WTC11 (cell line): ENCODE measurements around the gene RGS7.

Source experiments
- ZNF317 ChIP-seq: sonication (generic); formaldehyde crosslinking; IDR thresholded peaks from 2 replicates; pipeline ENCODE4 v1.8.1; 2023; ENCODE audit warnings: low read depth, mild to moderate bottlenecking, moderate library complexity, missing genetic modification reagents, borderline replicate concordance
- TF ChIP-seq, protein P1 (sequence below): sonication (generic); formaldehyde crosslinking; IDR thresholded peaks from 2 replicates; pipeline ENCODE4 v1.8.1; 2022; ENCODE audit warnings: low read depth, mild to moderate bottlenecking, moderate library complexity, missing genetic modification reagents, borderline replicate concordance
- TF ChIP-seq, protein P2 (sequence below): sonication (generic); formaldehyde crosslinking; IDR thresholded peaks from 2 replicates; pipeline ENCODE4 v1.8.0; 2023; ENCODE audit warnings: mild to moderate bottlenecking, missing genetic modification reagents

DNA sequence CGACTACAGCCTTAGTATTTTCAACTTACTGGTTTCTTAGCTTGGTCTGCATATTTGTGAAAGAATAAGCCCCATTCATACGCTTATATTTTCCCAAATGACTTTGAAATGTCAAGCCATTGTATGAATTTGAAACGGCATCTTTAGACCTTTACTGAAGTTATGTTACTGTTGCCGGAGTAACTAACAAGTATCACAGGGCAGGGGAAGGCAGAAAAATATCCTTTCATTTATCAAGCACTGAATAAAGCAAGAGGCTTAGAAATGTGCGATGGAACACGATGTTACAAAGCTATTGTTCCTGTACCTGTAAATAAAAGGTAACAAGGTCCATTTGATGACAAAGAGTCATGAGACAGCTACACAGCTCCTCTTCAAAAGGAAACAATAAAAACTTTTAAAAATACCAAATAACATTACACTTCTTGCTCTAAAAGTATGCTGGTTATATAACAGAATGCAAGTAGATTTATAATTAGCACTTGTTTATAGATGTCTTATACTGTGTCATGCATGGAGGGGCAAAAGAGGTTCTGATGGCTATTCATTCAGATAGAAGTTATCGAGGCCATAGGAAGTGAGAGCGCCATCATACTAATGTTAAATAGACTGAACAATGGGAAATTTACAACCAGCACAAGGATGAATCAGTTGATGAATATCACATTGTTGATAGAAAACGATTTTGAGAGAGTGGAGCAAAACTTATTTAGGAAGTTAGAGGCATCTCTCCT is 322.6 kb downstream of the RGS7 start:
- TF ChIP-seq, protein P1, sequence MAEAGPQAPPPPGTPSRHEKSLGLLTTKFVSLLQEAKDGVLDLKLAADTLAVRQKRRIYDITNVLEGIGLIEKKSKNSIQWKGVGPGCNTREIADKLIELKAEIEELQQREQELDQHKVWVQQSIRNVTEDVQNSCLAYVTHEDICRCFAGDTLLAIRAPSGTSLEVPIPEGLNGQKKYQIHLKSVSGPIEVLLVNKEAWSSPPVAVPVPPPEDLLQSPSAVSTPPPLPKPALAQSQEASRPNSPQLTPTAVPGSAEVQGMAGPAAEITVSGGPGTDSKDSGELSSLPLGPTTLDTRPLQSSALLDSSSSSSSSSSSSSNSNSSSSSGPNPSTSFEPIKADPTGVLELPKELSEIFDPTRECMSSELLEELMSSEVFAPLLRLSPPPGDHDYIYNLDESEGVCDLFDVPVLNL (CRISPR knock-in tag): no peak
- TF ChIP-seq ZNF317 (CRISPR knock-in tag): no peak
- TF ChIP-seq, protein P2, sequence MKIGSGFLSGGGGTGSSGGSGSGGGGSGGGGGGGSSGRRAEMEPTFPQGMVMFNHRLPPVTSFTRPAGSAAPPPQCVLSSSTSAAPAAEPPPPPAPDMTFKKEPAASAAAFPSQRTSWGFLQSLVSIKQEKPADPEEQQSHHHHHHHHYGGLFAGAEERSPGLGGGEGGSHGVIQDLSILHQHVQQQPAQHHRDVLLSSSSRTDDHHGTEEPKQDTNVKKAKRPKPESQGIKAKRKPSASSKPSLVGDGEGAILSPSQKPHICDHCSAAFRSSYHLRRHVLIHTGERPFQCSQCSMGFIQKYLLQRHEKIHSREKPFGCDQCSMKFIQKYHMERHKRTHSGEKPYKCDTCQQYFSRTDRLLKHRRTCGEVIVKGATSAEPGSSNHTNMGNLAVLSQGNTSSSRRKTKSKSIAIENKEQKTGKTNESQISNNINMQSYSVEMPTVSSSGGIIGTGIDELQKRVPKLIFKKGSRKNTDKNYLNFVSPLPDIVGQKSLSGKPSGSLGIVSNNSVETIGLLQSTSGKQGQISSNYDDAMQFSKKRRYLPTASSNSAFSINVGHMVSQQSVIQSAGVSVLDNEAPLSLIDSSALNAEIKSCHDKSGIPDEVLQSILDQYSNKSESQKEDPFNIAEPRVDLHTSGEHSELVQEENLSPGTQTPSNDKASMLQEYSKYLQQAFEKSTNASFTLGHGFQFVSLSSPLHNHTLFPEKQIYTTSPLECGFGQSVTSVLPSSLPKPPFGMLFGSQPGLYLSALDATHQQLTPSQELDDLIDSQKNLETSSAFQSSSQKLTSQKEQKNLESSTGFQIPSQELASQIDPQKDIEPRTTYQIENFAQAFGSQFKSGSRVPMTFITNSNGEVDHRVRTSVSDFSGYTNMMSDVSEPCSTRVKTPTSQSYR (CRISPR knock-in tag): no peak
